T-helper 9 cell (primary cell): ENCODE data around the gene PTPRD.

Experiments used
- DNase-seq: peaks from one replicate; pipeline ENCODE4 v3.0.0-alpha.2; 2020
- total RNA-seq, 2 donors: gene quantifications; one replicate each; lab custom pipeline; 2026; lab: John Stamatoyannopoulos, UW

The PTPRD gene
- total RNA-seq, result 0 to 0.07 reads per million in 2 donors

DNA sequence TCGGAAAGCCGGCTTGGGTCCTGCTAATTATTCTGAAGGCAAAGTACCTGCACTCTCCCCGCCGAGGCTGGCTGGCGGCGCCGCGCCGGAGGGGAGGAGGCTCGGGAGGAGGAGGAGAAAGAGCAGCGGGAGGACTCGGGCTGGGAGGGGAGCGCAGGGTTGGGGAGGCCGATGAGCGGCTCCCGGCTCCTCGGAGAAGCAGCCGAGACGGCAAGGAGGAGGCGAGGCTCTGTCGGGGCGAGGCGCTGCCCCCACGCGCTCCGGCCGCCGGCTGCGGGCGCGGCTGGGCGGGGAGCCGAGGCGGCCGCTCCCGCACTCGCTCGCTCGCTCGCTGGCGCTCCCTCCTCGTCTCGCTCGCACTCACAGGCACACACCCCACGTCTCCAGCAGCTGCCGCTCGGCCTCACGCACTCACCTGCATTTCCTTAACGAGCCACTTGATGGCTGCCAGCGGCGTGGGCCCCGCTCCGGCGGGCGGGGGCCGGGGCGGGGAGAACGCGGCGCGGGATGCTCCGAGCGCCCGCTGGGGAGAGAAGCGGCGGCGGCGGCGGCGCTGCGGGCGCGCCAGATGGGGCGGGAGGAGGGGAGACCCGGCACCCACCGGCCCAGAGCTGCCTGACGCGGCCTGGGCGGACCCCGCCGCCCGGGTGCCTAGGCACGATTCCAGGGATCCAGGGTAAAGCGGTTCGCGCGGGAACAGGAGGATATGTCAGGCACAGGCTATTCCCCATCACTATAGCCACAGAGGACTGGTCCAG lies at the start of gene PTPRD:
Gene PTPRD (minus strand): TSS at position 362 of the 758 bp plus-strand sequence.
- DNase-seq, result no peak

DNA sequence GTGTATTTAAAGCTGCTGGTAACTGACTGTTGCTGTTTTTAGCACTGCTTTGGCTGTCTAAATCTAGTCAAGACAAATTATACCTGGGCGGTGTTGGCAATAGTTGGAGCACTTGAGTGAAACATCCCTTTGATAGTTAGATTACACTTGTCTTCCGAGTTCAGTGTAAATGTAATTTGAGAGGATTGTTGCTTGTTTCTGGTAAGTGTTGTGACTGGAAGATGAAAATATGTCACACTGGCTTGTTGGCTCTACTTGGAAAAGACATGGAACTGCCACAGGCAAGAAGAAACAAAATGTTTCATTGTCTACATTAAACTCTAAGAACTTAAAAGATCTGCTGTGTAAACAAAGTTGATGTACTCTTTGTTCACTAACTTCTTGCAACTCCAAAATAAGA lies 49.2 kb upstream of the PTPRD start:
- no peak for DNase-seq

DNA sequence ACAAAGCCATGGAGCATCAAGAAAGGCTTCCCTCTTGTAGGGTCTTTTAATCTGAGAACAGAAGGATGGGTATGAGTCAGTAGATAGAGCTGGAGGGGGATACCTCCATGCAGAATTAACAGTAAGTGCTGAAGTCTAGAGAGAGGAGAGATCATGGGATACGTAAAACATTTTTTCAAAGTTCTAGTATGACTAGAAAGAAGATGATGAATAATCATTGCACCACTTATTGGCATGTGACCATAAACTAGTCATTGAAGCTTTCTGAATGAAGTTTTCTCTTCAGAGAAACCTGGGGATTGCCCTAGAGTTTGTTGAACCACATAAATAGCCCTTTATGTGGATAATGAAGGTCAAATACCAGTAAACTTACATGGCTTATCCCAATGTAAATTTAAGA lies 48.6 kb upstream of the PTPRD start:
- no peak for DNase-seq

DNA sequence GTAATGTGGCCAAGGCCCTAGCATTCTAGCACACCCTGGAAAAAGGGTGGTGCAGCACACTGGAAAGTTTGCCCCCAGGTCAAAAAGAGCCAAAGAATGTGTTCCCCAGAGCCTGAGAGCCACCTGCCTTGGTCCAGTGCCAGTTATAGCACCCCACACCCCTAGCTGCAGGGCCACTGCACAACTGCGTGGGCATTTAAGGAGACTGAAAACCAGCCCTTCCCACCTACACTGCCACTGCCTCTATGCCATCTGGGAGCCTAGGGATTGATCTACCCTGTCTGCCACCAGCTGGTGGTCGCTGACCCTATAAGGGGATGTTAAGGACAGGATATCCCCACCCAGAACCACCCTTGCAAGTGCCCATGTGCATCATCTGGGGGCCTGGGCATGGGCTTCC lies 38.2 kb upstream of the PTPRD start:
- DNase-seq, result no peak

DNA sequence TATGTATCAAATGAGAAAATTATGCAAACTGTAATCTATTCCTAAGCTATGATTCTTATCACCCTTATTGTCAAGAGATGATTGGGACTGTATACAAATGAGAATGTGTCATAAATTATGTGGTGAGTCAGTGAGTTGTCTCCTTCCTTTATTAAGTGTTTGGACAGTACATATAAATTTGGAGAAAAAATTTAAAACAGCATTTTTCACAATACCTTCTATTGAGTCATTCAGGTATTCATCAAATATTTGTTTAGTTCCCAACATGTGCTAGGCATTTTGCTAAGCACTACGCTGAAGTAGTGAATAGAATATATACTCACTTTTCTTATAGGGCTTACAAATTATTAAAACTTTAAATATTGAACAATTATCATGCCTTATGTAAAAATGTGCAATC lies 36.3 kb upstream of the PTPRD start:
- DNase-seq, result no peak

DNA sequence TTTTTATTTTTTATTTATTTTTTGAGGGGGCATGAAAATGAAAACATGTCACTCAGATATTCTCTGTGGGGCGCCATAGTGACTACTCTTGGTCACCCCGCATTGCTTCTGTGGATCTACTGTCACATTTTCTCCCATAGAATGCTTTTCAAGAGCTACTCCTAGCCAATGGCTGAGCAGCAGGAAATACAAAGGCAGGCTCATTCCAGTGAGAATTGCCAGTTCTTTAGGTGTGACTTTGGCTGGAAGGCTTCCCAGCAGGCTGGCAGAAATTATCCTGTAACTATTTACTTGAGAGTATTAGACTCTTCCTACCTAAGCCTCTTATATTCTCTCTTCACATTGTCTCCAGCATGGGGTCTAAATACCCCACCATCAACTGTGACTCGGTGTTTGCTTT lies 21.0 kb upstream of the PTPRD start:
- no peak for DNase-seq

DNA sequence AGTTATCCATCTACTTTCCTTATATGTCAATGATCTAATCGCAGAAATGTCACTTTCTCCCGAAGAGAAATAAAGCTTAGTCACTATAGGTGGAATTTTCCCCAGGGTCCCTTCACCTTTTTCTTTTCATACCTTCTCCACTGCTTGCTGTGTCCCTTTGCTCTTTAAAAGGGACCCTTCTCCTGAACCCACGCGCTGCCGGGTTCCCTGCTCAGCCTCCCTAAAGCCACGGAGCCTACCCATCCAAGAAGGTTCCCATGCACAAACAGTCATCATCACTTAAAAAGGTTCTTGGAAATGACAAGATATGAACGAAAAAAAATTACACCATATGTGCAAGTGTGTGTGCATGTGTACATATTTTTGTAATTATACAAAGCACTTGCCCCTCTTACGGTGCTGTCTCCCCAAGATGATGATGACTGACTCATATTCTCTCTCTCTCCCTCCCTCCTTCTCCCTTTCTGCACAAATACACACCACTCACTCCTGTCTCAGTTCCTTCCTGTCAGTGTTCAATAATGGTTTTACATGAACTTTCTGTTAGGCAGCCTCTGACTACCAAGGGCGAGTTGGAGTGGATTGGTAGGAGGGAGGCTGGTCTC lies 1.5 kb upstream of the PTPRD start:
- DNase-seq, result no peak

DNA sequence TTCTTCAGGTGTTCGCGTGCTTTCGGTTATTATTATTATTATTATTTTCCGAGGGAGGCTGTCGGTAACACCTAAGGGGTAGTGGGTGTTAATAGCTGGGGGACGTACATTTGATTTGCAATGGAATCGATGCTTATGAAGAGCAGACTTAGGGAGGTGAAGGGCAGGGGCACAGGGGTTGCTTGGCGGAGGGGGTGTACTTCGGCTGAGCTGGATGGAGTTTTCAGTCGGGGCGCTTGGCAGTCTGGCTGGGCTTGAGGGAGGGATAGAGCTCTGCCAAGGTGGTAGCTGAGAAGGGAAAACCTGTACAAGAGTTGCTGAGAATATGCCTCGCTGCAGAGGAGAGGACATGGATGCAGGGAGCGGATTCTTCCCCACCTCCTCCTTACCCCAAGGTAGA lies 617 bp upstream of the PTPRD start:
- DNase-seq, result no peak

DNA sequence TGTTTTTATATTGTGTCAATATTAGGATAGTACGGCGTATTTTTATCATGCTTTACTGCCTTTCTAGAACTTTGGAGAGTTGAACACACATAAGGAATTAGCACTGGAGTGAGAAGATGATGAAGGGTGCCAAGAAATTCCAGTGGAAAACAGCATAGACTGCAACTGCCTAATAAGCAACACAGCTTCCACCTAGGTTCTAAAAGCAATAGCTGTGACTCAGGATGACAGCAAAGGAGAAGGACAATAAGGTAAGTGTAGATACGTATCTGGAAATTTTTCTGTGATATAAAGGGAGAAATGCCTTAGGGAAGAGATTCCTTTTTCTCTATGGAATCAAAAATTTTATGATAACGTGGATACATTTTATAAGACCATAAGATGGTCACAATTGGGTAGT lies 7.4 kb downstream of the PTPRD start:
- DNase-seq, result no peak

DNA sequence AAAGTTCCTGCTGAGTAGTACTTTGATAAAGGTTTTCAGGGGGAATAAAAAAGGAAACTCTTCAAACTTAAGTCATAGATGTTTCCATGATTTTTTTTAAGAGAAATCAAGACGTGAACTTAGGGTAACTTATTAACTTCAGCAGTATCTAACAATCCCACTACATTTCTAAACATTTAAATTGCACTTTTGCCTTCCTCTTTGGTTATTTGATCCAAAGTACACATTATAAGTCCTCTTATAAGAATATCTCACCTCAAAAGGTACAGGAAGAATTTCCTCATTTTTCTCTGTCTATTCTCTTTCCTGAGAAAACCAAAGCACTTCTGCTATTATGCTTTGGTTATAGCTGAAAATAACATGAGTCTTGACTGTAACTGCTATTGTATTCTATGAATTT lies 7.9 kb downstream of the PTPRD start:
- DNase-seq, result no peak

DNA sequence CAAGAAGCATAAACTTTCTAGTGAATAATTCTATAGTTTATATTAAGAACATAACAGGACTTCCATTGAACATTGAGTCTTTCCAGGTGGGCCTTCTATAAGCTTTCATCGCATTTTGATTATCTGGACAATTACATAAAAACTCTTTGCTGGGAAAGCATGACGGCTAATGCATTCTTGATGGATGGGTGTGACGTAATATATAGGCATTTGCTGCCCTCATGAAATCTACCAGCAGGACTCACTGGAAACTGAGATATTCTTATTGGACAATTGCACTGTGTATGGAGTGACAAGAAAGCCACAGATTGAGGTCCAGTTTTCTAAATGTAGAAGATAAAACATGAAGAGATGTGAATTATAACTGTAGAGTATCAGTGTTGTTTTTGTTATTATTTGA lies 15.0 kb downstream of the PTPRD start:
- no peak for DNase-seq

DNA sequence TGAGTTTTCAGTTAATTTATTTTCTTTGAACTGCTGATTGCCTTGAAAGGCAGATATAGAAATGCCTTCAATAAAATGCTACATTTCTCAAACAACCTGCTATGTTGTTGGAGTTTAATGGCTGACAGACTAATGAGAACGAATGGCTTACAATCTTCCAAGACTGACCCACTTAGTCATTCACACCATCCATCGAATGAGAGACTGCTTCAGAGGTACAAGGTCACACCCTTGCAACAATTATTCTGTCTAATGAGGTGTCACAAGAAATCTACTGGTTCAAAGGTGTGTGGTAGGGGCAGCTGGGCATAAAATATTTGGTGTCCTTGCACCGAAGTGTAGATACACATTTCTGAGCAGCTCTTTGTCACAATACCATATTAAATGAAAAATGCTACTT lies 18.3 kb downstream of the PTPRD start:
- no peak for DNase-seq

DNA sequence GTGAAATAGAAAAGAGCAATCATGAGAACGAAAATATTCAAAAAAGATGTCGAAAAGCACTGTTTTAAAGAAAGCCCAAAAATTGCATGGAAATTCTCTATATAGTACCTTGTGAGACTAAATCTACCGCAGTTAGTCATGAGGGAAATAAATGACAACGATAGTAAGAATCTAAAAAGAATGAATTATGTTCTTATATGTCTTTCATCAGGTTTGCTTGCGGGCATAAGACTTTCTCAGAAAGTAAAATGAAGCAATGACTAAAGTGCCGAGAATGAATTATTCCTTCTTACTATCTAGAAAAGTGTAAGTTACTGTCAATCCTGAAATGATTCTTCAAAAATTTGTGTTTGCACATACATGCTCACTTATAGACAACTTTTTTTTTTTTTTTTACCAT lies 26.4 kb downstream of the PTPRD start:
- DNase-seq, result no peak

DNA sequence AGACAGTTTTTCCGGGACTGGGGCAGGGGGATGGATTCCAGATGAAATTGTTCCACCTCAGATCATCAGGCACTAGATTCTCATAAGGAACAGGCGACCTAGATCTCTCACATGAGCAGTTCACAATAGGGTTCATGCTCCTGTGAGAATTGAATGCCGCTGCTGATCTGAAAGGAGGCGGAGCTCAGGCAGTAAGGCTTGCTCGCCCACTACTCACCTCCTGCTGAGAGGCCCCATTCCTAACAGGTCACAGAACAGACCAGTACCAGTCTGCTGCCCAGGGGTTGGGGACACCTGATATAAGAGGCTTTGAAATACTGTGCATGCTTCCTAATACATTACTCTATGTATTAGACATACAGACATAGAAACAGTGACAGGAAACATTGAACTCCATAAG lies 41.1 kb downstream of the PTPRD start:
- no peak for DNase-seq

DNA sequence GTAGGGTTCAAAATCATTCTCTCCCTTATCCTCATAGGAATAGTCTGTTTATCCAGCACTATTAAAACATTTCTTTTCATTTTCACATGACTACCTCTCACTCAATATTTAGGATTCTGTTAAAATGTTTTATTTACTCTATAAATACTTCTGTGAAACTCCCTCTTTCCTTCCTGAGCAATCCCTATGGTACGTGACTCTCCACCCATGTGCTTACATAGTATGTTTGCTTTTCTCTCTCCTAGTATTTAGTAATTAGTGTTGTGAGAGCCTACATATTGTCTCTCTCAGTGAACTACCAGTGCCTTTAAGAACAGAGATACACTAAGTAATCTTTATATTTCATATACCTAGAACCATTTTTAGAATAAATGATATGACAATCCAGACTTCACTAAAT lies 46.0 kb downstream of the PTPRD start:
- no peak for DNase-seq

DNA sequence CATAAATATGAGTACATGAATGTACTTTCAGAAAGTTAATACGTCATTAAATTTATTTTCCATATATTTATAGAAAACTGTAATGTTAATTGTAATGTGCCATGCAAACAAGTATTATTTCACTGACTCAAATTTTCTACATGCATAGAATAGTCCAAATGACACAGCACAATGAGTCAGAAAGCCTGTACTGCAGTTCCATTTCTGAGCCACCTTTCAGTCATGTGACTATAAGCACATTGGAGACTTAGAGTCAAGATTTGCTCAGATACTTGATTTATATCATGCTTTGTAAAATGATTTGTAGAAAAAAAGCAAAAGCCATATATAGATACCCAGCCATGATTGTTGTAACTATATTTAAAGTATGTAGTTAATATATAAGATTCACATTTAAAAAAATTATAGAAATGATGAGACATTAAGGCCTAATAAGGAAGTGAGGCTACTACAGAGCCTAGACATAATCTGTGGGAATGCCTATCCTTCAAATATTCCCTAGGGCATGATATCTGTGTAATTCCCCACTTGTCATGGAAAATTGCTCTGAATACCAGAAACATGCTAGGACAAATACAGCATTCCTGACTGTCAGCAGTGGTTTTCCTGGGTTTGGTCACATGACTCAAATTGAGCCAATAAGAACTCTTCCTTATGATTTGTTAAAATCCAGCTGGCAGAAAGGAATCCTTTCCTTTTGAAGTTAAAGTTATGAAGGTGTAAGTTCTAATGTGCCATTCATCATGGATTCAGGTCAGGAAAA lies 50.0 kb downstream of the PTPRD start:
- DNase-seq, result no peak

DNA sequence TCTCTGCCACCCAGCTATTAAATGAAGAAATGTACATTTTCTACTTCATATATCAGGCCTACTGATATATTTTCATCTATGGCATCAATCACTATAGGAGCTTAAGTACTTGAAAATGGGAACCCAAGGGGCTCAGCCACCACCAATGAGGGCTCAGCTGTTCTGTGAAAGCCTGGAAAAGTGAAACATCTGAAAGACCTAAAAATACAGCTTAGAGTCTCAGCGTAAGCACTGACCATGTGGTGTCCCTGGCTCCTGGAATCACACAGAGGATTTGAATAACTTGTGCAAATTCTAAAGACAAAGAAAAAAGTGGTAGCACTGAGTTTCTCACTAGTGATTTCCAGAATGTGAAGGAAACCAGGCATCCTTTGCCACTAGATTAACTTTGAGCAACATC lies 64.5 kb downstream of the PTPRD start:
- DNase-seq, result no peak

DNA sequence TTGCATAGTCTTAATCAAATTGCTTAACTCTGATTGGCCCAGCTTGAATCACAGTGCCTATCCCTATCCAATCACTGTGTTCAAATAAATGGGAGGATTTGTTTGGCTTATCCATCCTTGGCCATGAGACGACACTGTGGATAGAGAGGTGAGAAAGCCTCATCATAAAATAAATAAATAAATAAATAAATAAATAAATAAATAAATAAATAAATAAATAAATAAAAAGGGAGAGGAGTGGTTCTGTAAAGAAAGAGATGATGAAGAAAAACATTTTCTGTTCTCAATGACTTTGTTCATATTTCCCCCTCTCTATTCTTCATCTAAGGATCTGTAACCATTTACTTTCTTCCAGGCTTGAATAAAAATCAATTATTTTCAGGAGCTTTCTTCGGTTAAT lies 74.7 kb downstream of the PTPRD start:
- no peak for DNase-seq

DNA sequence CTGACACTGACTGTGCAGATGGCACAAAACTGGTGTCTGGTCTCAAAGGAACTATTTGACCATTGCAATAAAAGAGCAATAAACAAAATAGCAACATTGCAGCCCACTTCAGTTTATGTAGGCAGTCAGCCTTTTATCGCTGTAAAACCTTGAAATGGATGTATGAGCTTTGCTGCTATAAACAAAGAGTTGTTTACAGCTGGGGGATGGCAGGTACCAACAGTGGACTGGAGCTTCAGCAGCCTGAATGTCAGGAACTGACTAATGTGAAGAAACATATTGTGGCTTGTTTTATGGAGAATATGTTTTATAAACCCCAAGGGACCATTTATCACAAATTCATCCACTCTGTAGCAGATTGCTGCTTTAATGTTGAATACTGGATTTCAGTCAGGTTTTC lies 78.0 kb downstream of the PTPRD start:
- DNase-seq, result no peak

DNA sequence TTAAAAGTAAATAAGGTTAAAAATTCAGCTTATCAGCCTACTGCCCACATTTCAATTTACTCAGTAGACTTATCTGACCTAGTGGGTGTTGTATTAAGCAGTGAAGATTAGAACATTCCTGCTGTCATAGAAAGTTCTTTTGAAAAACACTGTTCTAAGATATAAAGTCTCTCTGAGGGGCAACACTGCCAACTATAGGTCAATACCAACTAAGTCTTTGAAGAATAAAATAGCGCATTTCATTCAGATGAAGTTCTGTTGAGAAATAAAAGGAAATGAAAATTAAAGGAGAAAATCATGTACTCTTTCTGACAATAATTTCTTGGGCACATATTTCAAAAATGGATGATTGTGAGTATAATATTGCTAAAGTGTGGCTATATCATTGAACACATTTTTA lies 86.8 kb downstream of the PTPRD start:
- DNase-seq, result no peak

DNA sequence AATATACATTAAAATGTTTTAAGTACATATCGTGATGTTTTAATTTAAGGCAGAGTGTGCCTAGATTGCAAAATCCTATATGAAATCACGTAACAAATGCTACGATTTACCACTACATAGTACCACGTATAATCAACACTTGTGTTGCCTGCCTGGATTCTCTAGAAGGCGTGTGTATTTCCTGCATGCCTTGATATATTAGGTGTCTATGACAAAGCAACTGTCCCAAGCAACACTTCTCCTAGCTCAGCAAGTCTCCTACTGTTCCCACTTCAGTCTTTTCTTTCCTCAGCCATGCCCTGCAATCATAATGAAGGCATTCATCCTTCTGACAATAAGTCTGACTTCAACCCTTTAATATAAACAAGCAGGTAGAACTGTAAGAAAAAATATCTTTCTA lies 89.6 kb downstream of the PTPRD start:
- no peak for DNase-seq

DNA sequence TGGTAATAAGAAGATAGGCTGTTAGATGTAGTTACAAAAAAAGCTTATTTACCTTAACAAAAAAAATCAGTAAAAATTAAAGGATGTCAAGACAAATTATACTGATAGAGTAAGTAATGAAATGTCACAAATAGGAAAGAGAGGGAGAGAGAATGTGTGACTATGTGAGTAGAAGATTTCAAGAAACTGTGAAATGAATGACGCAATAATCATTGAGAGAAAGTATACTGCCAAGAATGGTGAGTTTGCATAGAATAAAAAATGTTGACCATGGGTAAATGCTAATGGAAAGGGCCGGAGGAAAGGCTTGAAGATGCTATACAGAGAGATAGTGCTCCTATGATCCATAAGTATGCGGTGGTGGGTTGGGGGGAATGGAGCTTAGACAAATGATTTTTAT lies 100.7 kb downstream of the PTPRD start:
- DNase-seq, result no peak

DNA sequence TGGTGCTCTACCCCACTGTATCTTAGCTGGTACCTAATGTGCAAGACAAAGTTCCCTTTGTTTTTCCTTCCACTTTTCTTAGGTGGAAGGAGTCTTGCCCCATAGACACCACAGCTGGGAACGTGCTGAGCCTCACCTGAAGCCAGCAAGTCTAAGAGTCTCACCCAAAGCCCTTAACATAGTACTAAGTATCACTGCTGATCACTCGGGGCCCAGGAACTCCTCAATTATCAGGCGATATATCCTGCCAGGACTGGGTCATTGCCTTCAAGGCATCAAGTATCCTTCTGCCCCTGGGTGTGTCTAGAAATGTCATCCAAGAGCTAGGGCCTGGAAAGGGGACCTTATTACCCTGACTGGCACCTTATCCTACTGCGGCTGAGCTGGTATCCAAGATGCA lies 123.9 kb downstream of the PTPRD start:
- no peak for DNase-seq

DNA sequence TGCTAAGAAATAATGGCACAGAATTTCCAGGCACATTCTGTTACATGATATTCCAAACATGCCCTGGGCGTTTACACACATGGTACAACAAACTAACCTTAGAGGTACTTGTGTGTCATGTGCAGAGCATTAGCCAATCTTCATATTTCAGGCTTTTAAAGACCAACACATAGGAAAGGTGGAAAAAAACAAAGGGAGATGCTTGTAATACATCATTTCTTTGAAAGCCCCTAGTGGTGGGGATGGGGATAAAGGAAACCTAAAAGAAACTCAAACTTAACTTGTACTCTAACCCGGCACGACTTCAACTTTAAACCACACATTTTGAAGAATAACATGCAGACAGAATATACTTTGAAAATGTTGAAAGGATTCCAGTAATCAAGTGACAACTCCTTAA lies 133.6 kb downstream of the PTPRD start:
- no peak for DNase-seq
